D721Med (cell line): ENCODE measurements around the gene GOLGA8R.
"Not testable (repeated sequence)": the region's sequence is repeated elsewhere in the genome, so short reads cannot be mapped to it uniquely, and the experiment has no call there.

Source experiments
- DNase-seq: peaks from one replicate; pipeline ENCODE4 v3.0.0; 2011; ENCODE audit warnings: low spot score; ENCODE audit not compliant: insufficient read length
- FAIRE-seq: peaks from 2 replicates; lab custom pipeline; 2011; peaks lifted over from hg19 to GRCh38; lab: Jason Lieb, UNC

GOLGA8R gene, protein sequence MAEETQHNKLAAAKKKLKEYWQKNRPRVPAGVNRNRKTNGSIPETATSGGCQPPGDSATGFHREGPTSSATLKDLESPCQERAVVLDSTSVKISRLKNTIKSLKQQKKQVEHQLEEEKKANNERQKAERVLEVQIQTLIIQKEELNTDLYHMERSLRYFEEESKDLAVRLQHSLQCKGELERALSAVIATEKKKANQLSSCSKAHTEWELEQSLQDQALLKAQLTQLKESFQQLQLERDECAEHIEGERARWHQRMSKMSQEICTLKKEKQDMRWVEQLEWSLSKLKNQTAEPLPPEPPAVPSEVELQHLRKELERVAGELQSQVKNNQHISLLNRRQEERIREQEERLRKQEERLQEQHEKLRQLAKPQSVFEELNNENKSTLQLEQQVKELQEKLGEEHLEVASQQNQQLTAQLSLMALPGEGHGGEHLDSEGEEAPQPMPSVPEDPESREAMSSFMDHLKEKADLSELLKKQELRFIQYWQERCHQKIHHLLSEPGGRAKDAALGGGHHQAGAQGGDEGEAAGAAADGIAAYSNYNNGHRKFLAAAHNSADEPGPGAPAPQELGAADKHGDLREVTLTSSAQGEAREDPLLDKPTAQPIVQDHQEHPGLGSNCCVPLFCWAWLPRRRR

DNA sequence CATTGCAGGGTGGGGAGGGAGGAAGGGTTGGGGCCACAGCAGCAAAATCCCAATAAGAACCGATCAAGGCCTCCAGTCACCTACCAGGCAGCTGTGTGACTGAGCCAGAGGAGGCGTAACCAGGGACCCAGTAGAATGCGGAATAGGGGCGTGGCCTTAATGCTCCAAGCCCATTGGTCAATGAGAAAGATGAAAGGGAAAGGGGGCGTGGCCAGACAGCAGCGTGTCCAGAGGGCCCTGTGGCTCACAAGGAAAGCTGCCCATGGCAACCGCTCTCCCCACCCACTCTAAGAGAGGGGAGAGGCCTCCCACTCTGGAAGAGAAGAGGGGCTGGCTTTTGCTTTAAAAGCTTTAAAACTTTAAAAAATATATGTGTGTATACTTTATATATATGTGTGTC, at the start of gene GOLGA8R:
TSS of gene GOLGA8R (minus strand) at position 101 of the 400 bp plus-strand sequence. CDS start at position 3, 98 bp downstream.
- FAIRE-seq, DNase-seq: not testable (repeated sequence)

DNA sequence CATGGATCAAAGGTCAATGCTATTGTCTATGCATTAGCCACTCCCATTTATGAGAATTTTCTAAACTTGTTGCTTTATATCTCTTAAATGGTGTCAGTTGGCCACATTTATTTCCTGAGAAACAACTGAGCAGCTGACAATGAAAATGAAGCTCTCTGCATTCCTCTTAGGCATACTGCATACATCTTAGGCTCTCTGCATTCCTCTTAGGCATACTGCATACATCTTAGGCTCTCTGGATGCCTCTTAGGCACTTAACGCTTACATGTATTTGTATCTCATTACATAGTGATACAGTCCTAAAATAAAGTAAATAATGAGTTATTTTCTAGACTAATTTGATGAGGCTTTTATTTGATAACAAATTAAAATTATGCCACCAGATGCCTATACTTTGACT, 49.8 kb upstream of the GOLGA8R start:
- not testable (repeated sequence) for FAIRE-seq

DNA sequence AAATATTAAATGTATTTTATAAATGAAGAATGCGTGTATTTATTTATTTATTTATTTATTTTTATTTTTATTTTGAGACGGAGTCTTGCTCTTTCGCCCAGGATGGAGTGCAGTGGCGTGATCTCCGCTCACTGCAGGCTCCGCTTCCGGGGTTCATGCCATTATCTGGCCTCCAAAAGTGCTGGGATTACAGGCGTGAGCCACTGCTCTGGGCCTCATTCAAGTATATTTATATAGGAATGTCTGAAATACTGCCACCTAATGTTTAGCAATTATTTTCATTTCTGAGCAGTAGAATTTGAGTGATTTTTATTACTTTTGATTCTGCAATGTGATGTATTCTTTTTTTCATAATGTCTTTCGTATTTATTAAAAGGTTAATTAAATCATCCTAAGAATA, 48.1 kb upstream of the GOLGA8R start:
- not testable (repeated sequence) for FAIRE-seq, DNase-seq

More for the DNA sequence above, 49.8 kb upstream of the GOLGA8R start:
- not testable (repeated sequence) for DNase-seq

DNA sequence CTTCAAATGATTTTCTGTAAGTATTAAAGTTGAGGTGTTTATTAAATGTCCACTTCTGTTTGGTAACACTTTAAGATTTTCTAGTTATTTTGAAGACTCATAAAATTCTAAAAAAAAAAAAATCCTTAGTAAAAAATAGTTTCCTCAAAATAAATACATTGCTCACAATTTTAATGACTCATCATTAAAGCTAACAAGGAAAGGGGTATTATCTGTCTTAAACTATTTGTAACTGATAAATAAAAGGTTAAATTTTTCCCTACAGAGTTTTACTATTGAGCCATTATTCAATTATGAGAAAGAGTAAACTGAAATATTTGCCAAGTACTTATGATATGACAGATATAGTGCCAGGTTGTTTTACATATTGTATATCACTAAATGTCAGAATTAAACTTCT, 38.6 kb upstream of the GOLGA8R start:
- DNase-seq, FAIRE-seq: not testable (repeated sequence)

DNA sequence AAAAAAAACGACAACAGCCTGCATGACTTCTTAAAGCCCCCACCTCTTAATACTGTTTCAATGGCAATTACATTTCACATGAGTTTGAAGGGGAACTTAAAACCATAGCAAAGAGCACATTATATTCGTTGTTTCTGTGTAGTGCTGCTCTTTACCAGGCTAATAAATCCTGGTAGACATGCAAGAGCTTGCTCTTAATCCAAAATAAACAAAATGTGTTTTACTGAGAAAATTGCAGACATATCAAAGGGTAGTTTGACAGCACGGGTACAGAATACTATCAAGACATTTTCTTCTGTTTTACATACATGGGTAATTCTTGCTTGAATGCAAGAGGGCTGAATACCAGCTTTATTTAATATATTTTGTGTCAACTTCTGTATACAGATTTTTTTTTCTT, 24.3 kb upstream of the GOLGA8R start:
- not testable (repeated sequence) for FAIRE-seq, DNase-seq

DNA sequence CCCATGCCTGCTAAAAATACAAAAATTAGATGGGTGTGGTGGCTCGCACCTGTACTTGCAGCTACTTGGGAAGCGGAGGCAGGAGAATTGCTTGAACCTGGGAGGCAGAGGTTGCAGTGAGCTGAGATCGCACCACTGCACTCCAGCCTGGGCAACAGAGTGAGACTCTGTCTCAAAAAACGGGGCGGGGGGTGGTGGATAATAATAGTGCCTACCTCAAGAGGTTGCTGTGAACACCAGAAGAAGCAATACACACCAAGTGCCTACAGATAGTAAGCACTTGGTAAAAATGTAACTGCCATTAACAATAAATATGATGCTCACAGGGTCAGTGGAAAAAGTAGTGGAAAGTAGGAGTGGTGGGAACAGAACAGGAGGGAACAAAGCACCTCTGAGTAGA, 21.8 kb upstream of the GOLGA8R start:
- not testable (repeated sequence) for FAIRE-seq, DNase-seq

DNA sequence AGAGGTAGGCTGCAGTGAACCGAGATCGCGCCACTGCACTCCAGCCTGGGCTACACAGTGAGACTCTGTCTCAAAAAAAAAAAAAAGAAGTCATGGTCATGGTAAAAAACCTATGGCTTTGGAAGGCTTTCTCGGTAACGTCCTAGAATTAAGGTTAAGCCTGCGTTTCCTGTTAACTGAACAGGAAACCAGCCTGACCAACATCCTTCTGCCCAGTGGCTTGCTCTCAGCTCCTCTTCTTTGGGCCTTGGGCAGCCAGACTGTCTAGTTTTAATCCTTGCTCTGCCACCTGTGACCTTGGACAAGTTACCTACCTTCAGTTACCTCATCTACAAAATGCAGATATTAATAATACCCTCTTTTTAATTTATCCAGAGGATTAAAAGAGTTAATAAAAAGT, 6.7 kb upstream of the GOLGA8R start:
- DNase-seq, FAIRE-seq: not testable (repeated sequence)

DNA sequence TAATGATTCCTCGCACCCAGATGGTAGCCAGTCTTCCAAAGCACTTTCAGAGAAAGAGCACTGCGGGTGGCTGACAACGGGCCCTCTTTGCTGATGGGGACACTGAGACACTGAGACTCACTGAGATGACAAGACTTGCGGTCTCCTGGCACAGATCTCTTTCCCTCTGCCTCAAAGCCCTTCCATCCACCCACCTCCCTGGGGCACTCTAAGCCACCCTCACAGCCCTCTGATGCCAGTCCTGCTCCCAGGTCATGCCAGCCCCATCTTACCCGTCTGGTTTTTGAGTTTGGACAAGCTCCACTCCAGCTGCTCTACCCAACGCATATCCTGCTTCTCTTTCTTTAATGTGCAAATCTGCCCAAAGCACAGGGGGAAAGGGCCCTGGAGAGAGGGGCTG, 6.4 kb downstream of the GOLGA8R start:
- not testable (repeated sequence) for FAIRE-seq, DNase-seq

DNA sequence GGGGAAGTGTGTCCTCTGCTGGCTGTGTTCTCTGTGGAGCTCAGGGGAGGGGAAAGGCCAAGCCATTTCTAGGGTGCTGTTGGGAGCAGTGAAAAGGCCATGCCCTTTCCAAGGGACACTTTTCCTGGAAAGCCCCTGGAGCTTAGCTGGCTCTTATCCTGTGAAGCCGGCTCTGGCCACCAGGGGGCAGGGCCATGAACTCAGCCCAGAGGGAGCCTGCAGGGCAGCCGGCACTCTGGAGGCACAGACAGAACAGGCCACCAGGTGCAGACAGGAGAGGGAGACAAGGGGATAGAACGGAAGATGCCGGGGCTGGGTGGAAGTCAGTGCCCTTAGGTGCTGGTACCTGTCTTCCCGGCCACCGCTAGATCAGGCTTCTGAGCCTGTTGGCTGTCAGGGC, 15.1 kb downstream of the GOLGA8R start:
- FAIRE-seq, DNase-seq: not testable (repeated sequence)

DNA sequence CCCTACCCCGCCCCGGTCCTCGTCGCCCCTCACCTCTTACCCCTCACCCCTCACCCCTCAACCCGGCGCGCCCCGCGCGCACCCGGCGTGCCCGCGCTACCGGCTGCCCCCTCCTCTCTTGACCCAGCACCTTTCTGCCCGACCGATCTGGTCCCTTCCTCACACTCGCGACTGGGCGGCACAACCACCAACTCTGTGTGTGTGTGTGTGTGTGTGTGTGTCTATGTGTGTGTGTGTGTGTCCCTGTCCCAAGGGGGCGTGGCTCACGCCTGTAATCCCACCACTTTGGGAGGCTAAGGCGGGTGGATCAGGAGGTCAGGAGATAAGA, 20.4 kb downstream of the GOLGA8R start:
- DNase-seq, FAIRE-seq: not testable (repeated sequence)

DNA sequence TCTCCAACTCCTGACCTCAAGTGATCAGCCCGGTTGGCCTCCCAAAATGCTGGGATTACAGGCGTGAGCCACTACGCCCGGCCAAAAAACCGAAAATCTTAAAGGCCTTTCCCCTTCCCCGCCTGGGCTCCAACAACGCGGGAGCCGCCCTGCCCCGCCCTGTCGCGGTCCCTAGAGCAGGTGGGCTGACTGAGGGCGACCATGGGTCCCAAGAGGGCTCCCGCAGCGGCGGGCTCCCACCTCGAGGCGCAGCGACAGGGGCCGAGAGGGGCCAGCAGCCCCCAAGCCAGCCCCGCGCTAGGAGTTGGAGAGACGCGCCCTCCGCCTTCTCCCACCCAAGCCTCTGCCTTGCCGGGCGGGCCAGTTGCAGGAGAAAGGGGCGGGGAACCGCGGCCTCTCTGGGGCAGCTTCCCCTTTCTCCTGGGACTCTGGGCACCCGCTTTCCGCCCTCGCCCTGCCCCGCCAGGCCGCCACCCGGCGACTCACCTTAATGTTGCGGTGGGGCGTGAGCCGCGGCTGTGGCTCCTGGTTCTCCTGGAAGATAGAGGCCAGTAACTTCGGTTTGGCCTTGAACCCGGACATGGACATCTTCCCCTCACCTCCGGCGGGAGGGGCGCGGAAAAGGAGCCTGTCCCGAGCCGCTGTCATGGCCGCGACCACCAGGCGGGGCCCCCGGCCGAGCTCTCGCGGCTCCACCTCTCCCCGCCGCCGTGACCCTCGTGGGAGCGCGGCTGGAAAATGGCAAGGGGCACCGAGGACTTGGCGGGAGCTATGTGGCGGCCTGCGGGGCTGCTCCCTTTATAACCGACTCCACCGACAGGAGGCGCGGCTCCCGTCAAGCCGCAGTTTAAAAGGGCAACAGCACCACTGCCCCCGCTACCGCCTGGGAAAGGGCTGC, 21.0 kb downstream of the GOLGA8R start, which contains the start of gene CHRFAM7A:
TSS of gene CHRFAM7A (minus strand) at position 775 of the 898 bp plus-strand sequence. CDS start 10,189 bp downstream, outside the sequence.
- not testable (repeated sequence) for FAIRE-seq, DNase-seq

DNA sequence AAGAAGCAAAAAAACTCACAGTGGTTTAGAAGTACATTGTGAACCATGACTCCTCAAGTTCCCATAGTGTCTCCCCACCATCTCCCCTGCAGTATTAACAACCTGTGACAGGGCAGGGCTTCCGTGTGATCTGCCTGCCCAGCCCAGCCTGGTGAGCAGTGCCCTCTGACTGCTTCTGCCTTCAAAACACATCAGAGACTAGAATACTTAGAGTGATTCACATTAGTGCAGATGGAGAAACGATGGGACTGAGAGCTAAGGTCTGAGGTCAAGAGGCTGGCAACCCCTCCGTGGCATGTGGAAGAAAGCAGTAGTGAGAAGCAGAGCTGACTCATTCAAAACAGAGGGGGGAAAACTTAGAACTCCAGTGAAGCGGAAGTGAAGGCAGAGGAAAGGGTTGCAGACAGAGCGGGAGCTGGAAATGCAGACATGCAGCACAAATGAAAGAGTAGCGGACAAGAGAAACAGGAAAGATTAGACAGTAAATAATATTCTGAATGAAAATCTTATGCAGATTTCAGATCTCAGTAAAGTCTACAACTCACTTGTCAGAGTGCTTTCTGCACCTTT, 27.7 kb downstream of the GOLGA8R start:
- DNase-seq, FAIRE-seq: not testable (repeated sequence)

DNA sequence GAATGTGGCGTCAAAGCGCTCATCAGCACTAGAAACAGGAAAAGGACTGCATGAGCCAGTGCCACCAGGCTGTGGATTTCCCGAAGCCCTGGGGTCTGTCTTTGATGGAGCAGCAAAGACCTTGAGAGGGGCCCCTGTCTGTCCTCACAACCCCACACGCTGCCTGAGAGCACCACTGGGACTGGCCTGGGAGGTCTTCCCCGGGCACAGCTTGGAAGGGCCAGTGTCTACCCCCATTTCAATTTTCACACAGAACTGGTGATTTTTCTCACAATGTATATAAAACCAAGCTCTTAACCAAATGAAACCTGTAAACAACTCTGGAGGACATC, 37.0 kb downstream of the GOLGA8R start:
- not testable (repeated sequence) for FAIRE-seq, DNase-seq

DNA sequence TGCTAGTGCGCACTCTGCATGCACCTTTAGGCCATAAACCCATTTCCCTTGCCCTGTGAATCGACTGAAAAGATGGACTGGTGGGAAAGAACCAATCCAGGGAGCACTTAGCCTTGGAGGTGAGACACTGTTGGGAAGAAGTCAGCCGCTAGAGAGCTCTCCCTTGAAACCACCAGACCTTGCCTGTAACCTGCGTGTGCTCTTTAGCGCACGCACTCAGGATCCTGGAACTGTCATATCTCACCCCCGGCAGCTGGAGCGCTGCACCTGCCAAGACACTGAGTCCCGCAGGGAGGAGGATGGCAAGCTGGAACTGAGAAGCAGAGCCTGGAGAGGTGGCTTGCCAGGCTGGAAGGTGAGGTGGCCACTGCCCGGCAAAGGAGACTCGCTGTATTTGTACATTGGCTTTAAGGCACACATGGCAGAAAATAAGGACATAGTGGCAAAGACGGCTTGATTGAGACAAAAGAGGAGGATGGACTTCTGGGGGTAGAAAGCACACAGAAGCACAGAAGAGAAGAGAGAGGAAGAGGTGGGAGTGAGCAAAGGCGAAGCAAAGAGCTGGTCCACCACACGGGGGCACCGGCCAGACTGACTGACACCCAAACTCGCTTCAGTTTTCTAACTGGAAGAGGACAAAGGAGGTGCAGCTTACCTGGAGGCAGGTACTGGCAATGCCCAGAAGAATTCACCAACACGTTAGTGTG, 37.5 kb downstream of the GOLGA8R start:
- not testable (repeated sequence) for FAIRE-seq, DNase-seq

DNA sequence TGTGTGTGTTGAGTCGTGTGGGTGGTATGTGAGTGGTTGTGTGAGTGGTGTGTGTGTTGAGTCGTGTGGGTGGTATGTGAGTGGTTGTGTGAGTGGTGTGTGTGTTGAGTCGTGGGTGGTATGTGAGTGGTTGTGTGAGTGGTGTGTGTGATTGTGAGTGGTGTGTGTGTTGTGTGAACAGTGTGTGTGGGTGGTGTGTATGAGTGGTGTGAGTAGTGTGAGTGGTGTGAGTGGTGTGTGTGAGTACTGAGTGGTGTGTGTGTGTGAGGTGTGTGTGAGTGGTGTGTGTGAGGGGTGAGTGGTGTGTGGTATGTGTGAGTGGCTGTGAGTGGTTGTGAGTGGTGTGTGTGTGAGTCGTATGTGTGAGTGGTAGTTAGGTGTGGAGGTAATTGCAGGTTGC, 38.2 kb downstream of the GOLGA8R start:
- DNase-seq, FAIRE-seq: not testable (repeated sequence)

DNA sequence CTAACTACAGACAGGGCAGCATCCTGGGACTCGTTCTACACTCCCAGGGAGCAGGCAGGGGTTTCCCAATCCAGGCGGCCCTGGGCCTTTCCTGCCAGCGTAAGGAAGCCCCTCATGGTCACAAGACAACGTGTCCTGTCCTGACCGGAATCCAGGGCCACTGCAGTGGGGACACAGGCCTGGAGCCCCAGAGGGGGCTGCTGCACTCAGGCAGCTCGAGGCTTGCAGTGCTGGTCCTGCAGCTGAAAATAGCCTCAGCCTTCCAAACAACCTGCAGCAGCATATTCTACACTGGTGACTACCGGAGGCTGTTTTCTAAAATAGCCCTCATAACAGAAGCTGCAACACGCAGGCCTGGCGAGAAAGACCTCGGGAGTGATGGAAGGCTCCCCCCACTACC, 39.2 kb downstream of the GOLGA8R start:
- DNase-seq, FAIRE-seq: not testable (repeated sequence)

DNA sequence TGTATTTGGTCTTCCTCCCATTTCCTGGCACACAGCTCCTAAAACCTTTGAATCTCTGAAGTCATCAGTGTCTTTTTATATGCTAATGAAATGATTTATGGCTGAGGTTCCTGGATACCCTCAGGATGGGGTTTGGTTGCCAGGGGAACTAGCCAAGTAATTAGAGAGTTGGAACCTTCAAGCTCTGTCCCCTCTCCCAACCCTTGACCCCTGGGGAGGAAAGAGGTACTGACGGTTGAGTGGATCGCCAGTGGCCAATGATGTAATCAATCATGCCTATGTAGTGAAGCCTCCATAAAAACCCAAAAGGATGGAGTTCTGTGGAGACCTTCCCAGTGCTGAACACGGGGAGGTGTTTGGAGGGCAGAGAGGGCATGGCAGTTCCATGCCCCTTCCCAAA, 45.8 kb downstream of the GOLGA8R start:
- FAIRE-seq, DNase-seq: not testable (repeated sequence)

DNA sequence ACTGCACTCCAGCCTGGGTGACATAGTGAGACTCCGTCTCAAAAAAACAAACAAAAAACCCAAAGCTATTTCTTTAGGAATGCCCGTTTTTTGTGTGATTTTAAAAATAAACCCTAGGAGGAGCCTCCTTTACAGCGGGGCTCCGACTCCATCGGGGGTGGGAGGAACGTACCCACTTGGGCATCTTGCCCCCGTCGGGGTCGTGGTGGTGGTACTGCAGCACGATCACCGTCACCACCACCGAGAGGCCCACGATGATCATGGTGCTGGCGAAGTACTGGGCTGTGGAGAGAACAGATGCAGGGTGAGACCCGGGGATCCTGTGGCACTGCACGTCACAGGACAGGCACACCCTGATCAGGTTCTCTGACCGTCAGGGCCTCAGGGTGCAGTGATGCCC, 46.8 kb downstream of the GOLGA8R start:
- DNase-seq, FAIRE-seq: not testable (repeated sequence)

DNA sequence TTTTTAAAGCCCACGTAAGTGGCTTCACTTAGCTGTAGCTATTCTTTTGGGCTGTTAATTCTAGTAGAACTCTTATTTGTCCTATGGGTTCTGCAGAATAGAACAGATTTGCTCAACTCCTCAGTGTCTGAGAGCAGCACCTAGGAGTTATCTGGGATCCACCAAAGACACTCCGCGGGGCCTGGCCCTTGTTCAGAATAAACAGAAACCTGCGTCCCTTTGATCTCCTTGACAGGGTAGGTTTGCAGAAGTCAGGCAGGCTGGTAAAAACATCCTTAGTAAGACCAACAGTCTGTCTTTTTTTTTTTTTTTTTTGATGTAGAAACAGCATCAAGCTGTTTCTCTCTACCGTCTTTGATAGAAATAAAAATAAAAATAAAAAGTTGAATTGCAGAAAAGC, 52.7 kb downstream of the GOLGA8R start:
- FAIRE-seq, DNase-seq: not testable (repeated sequence)
